Measurements from ENCODE around the gene THAP7. TPM values are rescaled to one million over a fixed set of nuclear protein-coding genes. Genes with fewer than 3 reads are reported as not detected.

Gene THAP7
- total RNA-seq, 4 donors from 2014 or later: 33.2 to 42.4 (median 39.1) TPM

DNA sequence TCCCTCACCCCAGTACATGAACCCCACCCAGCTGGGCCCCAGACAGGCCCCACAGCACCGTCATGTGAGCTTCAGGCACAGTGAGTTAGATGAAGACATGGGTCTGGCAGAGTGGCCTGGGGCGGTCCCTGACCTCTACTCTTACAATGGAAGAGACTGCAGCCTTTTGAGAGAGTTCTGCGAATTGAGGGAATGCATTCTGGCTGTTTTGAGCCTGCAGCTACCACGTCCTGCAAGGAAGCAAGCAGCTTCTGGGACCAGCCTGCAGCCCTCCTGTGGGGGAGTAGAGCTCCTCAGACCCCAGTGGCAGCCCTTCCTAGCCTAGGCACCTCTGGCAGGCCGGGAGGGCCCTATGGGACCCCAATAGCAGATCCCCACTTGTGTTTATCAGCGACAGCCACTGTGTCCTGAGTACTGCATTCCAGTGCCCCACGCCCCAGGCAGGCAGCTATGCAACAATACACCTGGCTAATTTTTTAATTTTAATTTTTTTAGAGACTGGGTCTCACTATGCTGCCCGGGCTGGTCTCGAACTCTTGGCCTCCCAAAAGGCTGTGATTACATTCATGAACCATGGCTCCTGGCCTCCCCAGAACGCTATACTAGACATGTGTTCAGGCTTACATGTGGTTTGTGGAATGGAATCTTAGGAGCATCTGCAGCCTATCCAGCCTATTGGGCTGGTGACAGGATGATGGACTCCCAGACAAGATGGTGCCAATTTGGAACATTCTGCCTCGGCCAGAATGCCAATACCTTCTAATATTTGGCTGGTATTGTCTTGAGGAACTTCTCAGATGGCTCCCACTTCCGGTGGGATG lies 31.2 kb upstream of the THAP7 start:
- intact Hi-C loops (cut with DNase I): no loop called here
- peaks cover 0 to 52% (median 0%) of the 10 kb centered on the region in 4 donors for H3K27me3 ChIP-seq
- no peaks in the 10 kb centered on the region for H3K36me3 ChIP-seq
- peaks cover 10 to 19% (median 16%) of the 10 kb centered on the region in 4 donors for H3K4me1 ChIP-seq
- TF ChIP-seq POLR2A (IDR thresholded peaks at IDR 0.05; ENCODE audit: low read depth) (no peak), EP300 (IDR thresholded peaks at IDR 0.05) (no peak), POLR2AphosphoS5 (IDR thresholded peaks at IDR 0.05) (no peak)
- TF ChIP-seq, protein P1, sequence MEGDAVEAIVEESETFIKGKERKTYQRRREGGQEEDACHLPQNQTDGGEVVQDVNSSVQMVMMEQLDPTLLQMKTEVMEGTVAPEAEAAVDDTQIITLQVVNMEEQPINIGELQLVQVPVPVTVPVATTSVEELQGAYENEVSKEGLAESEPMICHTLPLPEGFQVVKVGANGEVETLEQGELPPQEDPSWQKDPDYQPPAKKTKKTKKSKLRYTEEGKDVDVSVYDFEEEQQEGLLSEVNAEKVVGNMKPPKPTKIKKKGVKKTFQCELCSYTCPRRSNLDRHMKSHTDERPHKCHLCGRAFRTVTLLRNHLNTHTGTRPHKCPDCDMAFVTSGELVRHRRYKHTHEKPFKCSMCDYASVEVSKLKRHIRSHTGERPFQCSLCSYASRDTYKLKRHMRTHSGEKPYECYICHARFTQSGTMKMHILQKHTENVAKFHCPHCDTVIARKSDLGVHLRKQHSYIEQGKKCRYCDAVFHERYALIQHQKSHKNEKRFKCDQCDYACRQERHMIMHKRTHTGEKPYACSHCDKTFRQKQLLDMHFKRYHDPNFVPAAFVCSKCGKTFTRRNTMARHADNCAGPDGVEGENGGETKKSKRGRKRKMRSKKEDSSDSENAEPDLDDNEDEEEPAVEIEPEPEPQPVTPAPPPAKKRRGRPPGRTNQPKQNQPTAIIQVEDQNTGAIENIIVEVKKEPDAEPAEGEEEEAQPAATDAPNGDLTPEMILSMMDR (IDR thresholded peaks at IDR 0.05): no peak
- DNase-seq (ENCODE audit: extremely low spot score): no peak
- H3K27ac ChIP-seq (replicated peaks in 1 of 4): no peak overlapping the region
- no peaks in the 10 kb centered on the region for H3K9me3 ChIP-seq
- peak overlapping the region in 2 of 4 donors; percentile 42 to 51 for H3K4me3 ChIP-seq
- WGBS: 82% methylated on average over 9 of the region's 12 CpGs

GRCh38 chr22:21032037-21032867 lies 30.3 kb upstream of the THAP7 start, which contains the start of gene SLC7A4:
Gene SLC7A4, minus strand, starts transcription at chr22:21032561. Its CDS starts 749 bp downstream, at chr22:21031812.
- no peaks in the 10 kb centered on the region for H3K9me3 ChIP-seq
- peaks cover 0 to 52% (median 0%) of the 10 kb centered on the region in 4 donors for H3K27me3 ChIP-seq
- peaks cover 10 to 18% (median 16%) of the 10 kb centered on the region in 4 donors for H3K4me1 ChIP-seq
- no peak within 1 kb of the TSS for H3K27ac ChIP-seq (replicated peaks in 1 of 4)
- no peak for TF ChIP-seq POLR2AphosphoS5 (IDR thresholded peaks at IDR 0.05)
- TF ChIP-seq, protein P1 (IDR thresholded peaks at IDR 0.05): no peak
- TF ChIP-seq EP300 (IDR thresholded peaks at IDR 0.05): no peak
- no peak for TF ChIP-seq POLR2A (IDR thresholded peaks at IDR 0.05; ENCODE audit: low read depth)
- WGBS: 45% methylated on average over 7 of the region's 59 CpGs
- intact Hi-C loops (cut with DNase I): no loop called here
- DNase-seq (ENCODE audit: extremely low spot score): no peak
- peak within 1 kb of the TSS; percentile 37 to 51 (median 42) for H3K4me3 ChIP-seq
- H3K36me3 ChIP-seq: no peaks in the 10 kb centered on the region

- Histone ChIP-seq H3K4me3 (peak overlapping the region in 2 of 4 donors; percentile 41 to 51), H3K36me3 (no peaks in the 10 kb centered on the region), H3K4me1 (peaks cover 10 to 21% (median 17%) of the 10 kb centered on the region in 4 donors), H3K27me3 (peaks cover 0 to 52% (median 0%) of the 10 kb centered on the region in 4 donors), H3K27ac (replicated peaks in 1 of 4) (no peak overlapping the region), H3K9me3 (no peaks in the 10 kb centered on the region)
- no peak for DNase-seq (ENCODE audit: extremely low spot score)
- intact Hi-C loops (cut with DNase I): no loop called here
- 82% methylated on average over 8 of the region's 18 CpGs for WGBS
- no peak for TF ChIP-seq POLR2A (IDR thresholded peaks at IDR 0.05; ENCODE audit: low read depth)
- no peak for TF ChIP-seq EP300 (IDR thresholded peaks at IDR 0.05)
- TF ChIP-seq POLR2AphosphoS5 (IDR thresholded peaks at IDR 0.05): no peak
- TF ChIP-seq, protein P1 (IDR thresholded peaks at IDR 0.05): no peak
These were observed 29.7 kb upstream of the THAP7 start for GRCh38 chr22:21031545-21032036.

DNA sequence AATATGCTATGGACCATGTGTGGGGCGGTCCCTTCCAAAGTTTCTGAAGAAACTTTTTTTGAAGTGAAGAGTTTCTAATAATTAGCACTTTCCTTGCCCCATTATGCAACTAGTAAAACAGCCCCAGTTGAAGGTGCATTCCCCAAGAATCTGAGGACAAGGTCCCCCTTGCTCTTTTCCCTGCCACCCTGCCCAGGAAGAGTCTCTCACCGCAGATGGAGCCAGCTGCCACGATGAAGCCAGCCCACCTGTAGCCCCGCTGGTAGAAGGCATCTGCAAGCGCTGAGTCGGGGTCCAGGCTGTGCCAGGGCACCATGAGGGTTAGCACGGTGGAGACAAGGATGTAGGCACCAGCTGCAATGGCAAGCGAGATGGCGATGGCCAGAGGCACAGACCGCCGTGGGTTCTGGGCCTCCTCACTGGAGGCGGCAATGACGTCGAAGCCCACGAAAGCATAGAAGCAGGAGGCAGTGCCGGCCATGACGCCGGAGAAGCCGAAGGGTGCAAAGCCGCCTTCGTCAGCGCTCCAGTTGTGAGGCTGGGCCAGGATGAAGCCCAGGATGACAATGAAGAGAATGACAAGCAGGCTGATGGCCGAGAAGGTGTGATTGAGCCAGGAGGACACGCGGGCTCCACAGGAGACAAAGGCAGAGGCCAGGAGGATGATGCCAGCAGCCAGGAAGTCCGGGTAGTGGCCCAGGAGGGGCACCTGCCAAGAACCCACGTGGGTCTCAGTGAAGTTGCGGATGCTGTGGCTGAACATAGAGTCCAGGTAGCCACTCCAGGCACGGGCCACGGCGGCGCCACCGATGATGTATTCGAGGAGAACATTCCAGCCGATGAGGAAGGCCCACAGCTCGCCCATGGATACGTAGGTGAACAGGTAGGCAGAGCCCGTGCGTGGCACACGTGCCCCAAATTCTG lies 29.0 kb upstream of the THAP7 start:
- Histone ChIP-seq H3K27me3 (peaks cover 0 to 52% (median 0%) of the 10 kb centered on the region in 4 donors), H3K36me3 (no peaks in the 10 kb centered on the region), H3K4me1 (peaks cover 10 to 21% (median 17%) of the 10 kb centered on the region in 4 donors), H3K9me3 (no peaks in the 10 kb centered on the region), H3K27ac (replicated peaks in 1 of 4) (no peak overlapping the region), H3K4me3 (no peak overlapping the region)
- 94% methylated on average over 15 of the region's 40 CpGs for WGBS
- intact Hi-C loops (cut with DNase I): no loop called here
- DNase-seq (ENCODE audit: extremely low spot score): no peak
- TF ChIP-seq, protein P1 (IDR thresholded peaks at IDR 0.05): no peak
- TF ChIP-seq EP300 (IDR thresholded peaks at IDR 0.05): no peak
- TF ChIP-seq POLR2A (IDR thresholded peaks at IDR 0.05; ENCODE audit: low read depth): no peak
- TF ChIP-seq POLR2AphosphoS5 (IDR thresholded peaks at IDR 0.05): no peak

All from esophagus muscularis mucosa (tissue), 4 donors.